Measurements from ENCODE around the gene BAZ1A.

Gene BAZ1A

GRCh38 chr14:34794941-34795340, 80.2 kb downstream of the BAZ1A start:
- H2AFZ ChIP-seq (ENCODE audit: low read depth, low read length): no peak overlapping the region
- H3K4me1 ChIP-seq (ENCODE audit: insufficient read depth, low read length): no peaks in the 10 kb centered on the region
- H3K36me3 ChIP-seq (ENCODE audit: insufficient read depth, low read length): peaks cover 71% of the 10 kb centered on the region
- H3K9me3 ChIP-seq (ENCODE audit: low read length): peaks cover 10% of the 10 kb centered on the region
- no peaks in the 10 kb centered on the region for H3K27me3 ChIP-seq (ENCODE audit: insufficient read depth, low read length)
- no peak overlapping the region for H3K4me3 ChIP-seq (ENCODE audit: low read length)

GRCh38 chr14:34794217-34794616, 80.9 kb downstream of the BAZ1A start:
- H3K4me1 ChIP-seq (ENCODE audit: insufficient read depth, low read length): no peaks in the 10 kb centered on the region
- no peak overlapping the region for H3K4me3 ChIP-seq (ENCODE audit: low read length)
- H3K36me3 ChIP-seq (ENCODE audit: insufficient read depth, low read length): peaks cover 66% of the 10 kb centered on the region
- no peak overlapping the region for H2AFZ ChIP-seq (ENCODE audit: low read depth, low read length)
- peaks cover 7% of the 10 kb centered on the region for H3K9me3 ChIP-seq (ENCODE audit: low read length)
- no peaks in the 10 kb centered on the region for H3K27me3 ChIP-seq (ENCODE audit: insufficient read depth, low read length)

DNA sequence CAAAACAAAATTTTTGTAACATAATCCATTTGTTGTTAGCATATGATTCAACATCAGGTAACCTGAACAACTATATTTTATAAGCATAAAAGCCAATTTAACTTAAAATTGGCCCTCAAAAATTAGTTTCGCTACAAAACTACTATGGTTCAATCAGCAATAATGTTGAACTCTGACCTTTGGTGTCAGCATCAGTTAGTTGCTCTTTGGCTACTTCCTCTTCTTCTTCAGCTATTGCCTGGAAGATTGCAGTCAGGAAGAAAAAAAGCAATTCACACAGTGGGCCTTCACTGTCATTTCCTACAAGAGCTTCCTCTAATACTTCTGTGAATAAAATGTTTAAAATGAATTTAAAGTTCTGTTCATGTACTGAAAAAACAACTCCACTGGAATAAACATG, 82.6 kb downstream of the BAZ1A start:
- peaks cover 61% of the 10 kb centered on the region for H3K36me3 ChIP-seq (ENCODE audit: insufficient read depth, low read length)
- H2AFZ ChIP-seq (ENCODE audit: low read depth, low read length): no peak overlapping the region
- H3K27me3 ChIP-seq (ENCODE audit: insufficient read depth, low read length): no peaks in the 10 kb centered on the region

GRCh38 chr14:34785223-34786006, 89.7 kb downstream of the BAZ1A start:
- Histone ChIP-seq H2AFZ (ENCODE audit: low read depth, low read length) (no peak overlapping the region), H3K4me3 (ENCODE audit: low read length) (no peak overlapping the region), H3K36me3 (ENCODE audit: insufficient read depth, low read length) (peaks cover 57% of the 10 kb centered on the region), H3K27me3 (ENCODE audit: insufficient read depth, low read length) (no peaks in the 10 kb centered on the region), H3K9me3 (ENCODE audit: low read length) (no peaks in the 10 kb centered on the region), H3K4me1 (ENCODE audit: insufficient read depth, low read length) (no peaks in the 10 kb centered on the region)

More for the DNA sequence above, 82.6 kb downstream of the BAZ1A start:
- H3K4me3 ChIP-seq (ENCODE audit: low read length): no peak overlapping the region
- H3K9me3 ChIP-seq (ENCODE audit: low read length): no peaks in the 10 kb centered on the region
- no peaks in the 10 kb centered on the region for H3K4me1 ChIP-seq (ENCODE audit: insufficient read depth, low read length)

DNA sequence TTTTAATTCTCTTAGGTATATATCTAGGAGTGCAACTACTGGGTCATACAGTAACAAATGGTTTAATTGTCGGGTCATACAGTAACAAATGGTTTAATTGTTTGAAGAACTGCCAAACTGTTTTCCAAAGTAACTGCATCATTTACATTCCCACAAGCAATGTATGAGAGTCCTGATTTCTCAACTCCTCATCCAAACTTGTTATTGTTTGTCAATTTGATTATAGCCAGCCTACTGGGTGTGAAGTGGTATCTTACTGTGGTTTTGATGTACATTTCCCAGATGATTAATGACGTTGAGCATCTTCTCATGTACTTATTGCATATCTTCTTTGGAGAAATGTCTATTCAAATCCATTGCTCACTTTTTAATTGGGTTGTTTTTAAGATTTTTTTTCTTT, 93.1 kb downstream of the BAZ1A start:
- Histone ChIP-seq H3K36me3 (ENCODE audit: insufficient read depth, low read length) (peaks cover 71% of the 10 kb centered on the region), H2AFZ (ENCODE audit: low read depth, low read length) (no peak overlapping the region), H3K4me1 (ENCODE audit: insufficient read depth, low read length) (no peaks in the 10 kb centered on the region), H3K27me3 (ENCODE audit: insufficient read depth, low read length) (no peaks in the 10 kb centered on the region), H3K9me3 (ENCODE audit: low read length) (no peaks in the 10 kb centered on the region), H3K4me3 (ENCODE audit: low read length) (no peak overlapping the region)

GRCh38 chr14:34781242-34781641, 93.9 kb downstream of the BAZ1A start:
- Histone ChIP-seq H3K36me3 (ENCODE audit: insufficient read depth, low read length) (peaks cover 78% of the 10 kb centered on the region), H3K9me3 (ENCODE audit: low read length) (no peaks in the 10 kb centered on the region), H3K27me3 (ENCODE audit: insufficient read depth, low read length) (no peaks in the 10 kb centered on the region), H3K4me1 (ENCODE audit: insufficient read depth, low read length) (no peaks in the 10 kb centered on the region), H3K4me3 (ENCODE audit: low read length) (no peak overlapping the region), H2AFZ (ENCODE audit: low read depth, low read length) (no peak overlapping the region)

GRCh38 chr14:34780646-34781045, 94.5 kb downstream of the BAZ1A start:
- Histone ChIP-seq H2AFZ (ENCODE audit: low read depth, low read length) (no peak overlapping the region), H3K9me3 (ENCODE audit: low read length) (no peaks in the 10 kb centered on the region), H3K36me3 (ENCODE audit: insufficient read depth, low read length) (peaks cover 81% of the 10 kb centered on the region), H3K4me3 (ENCODE audit: low read length) (no peak overlapping the region), H3K4me1 (ENCODE audit: insufficient read depth, low read length) (no peaks in the 10 kb centered on the region), H3K27me3 (ENCODE audit: insufficient read depth, low read length) (no peaks in the 10 kb centered on the region)

DNA sequence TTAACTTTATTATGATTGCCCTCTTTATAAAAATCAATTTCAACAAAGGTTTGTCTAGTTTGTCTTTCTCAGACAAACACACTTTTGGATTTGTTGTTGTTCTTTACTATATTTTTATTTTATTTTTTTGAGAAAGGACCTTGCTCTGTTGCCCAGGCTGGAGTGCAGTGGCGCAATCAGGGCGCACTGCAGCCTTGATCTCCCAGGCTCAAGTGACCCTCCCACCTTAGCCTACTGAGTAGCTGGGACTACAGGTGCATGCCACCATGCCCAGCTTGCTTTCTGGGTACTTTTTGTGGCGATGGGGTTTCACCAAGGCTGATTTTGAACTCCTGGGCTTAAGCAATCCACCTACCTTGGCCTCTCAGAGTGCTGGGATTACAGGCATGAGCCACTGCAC, 96.4 kb downstream of the BAZ1A start:
- H3K36me3 ChIP-seq (ENCODE audit: insufficient read depth, low read length): peaks cover 82% of the 10 kb centered on the region
- H2AFZ ChIP-seq (ENCODE audit: low read depth, low read length): no peak overlapping the region

GRCh38 chr14:34776611-34777010, 98.5 kb downstream of the BAZ1A start:
- Histone ChIP-seq H3K9me3 (ENCODE audit: low read length) (no peaks in the 10 kb centered on the region), H2AFZ (ENCODE audit: low read depth, low read length) (no peak overlapping the region), H3K4me3 (ENCODE audit: low read length) (no peak overlapping the region), H3K4me1 (ENCODE audit: insufficient read depth, low read length) (no peaks in the 10 kb centered on the region), H3K36me3 (ENCODE audit: insufficient read depth, low read length) (peaks cover 80% of the 10 kb centered on the region), H3K27me3 (ENCODE audit: insufficient read depth, low read length) (no peaks in the 10 kb centered on the region)

More for the DNA sequence above, 96.4 kb downstream of the BAZ1A start:
- Histone ChIP-seq H3K4me3 (ENCODE audit: low read length) (no peak overlapping the region), H3K9me3 (ENCODE audit: low read length) (no peaks in the 10 kb centered on the region), H3K27me3 (ENCODE audit: insufficient read depth, low read length) (no peaks in the 10 kb centered on the region), H3K4me1 (ENCODE audit: insufficient read depth, low read length) (no peaks in the 10 kb centered on the region)

- H2AFZ ChIP-seq (ENCODE audit: low read depth, low read length): no peak overlapping the region
- no peak overlapping the region for H3K4me3 ChIP-seq (ENCODE audit: low read length)
- no peaks in the 10 kb centered on the region for H3K9me3 ChIP-seq (ENCODE audit: low read length)
- H3K36me3 ChIP-seq (ENCODE audit: insufficient read depth, low read length): peaks cover 78% of the 10 kb centered on the region
- no peaks in the 10 kb centered on the region for H3K4me1 ChIP-seq (ENCODE audit: insufficient read depth, low read length)
- no peaks in the 10 kb centered on the region for H3K27me3 ChIP-seq (ENCODE audit: insufficient read depth, low read length)
Observed at GRCh38 chr14:34775922-34776321, 99.2 kb downstream of the BAZ1A start.

DNA sequence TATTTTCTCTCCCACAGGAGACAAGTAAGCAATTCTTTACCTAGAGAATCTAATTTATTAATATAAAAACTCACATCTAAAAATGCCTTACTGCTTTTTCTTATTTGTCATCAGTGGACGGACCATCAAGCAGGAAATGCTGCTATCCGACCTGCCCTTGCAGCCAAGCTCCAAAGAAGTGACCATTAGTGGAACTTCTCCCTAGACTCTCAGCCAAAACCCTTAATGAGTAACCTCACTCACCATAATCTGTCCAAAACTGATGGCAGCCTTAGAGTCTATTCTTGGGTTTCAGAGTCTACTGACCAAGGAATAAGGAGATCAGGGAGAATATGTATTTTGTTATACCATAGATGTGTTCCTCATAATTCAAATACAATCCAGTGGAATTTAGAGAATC, 99.8 kb downstream of the BAZ1A start:
- H3K27me3 ChIP-seq (ENCODE audit: insufficient read depth, low read length): no peaks in the 10 kb centered on the region
- H2AFZ ChIP-seq (ENCODE audit: low read depth, low read length): no peak overlapping the region
- no peaks in the 10 kb centered on the region for H3K9me3 ChIP-seq (ENCODE audit: low read length)
- peaks cover 77% of the 10 kb centered on the region for H3K36me3 ChIP-seq (ENCODE audit: insufficient read depth, low read length)
- H3K4me1 ChIP-seq (ENCODE audit: insufficient read depth, low read length): no peaks in the 10 kb centered on the region
- no peak overlapping the region for H3K4me3 ChIP-seq (ENCODE audit: low read length)

DNA sequence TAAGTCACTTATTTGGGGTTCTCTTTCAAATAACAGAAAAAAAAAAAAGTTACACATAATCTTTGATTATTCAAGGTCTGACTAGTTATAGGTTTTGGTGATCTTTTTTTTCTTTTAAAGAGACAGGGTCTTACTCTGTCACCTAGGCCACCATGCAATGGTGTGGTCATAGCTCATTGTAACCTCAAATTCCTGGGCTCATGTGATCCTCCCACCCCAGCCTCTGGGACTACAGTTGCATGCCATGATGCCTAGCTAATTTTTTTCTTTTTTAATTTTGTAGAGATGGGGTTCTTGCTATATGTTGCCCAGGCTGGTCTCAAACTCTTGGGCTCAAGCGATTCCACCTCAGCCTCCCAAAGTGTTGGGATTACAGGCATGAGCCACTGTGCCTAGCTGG, 104.3 kb downstream of the BAZ1A start:
- H3K9me3 ChIP-seq (ENCODE audit: low read length): no peaks in the 10 kb centered on the region
- peaks cover 59% of the 10 kb centered on the region for H3K36me3 ChIP-seq (ENCODE audit: insufficient read depth, low read length)
- no peaks in the 10 kb centered on the region for H3K4me1 ChIP-seq (ENCODE audit: insufficient read depth, low read length)
- H2AFZ ChIP-seq (ENCODE audit: low read depth, low read length): no peak overlapping the region
- H3K4me3 ChIP-seq (ENCODE audit: low read length): no peak overlapping the region
- H3K27me3 ChIP-seq (ENCODE audit: insufficient read depth, low read length): no peaks in the 10 kb centered on the region

- no peaks in the 10 kb centered on the region for H3K9me3 ChIP-seq (ENCODE audit: low read length)
- H2AFZ ChIP-seq (ENCODE audit: low read depth, low read length): no peak overlapping the region
- peaks cover 65% of the 10 kb centered on the region for H3K36me3 ChIP-seq (ENCODE audit: insufficient read depth, low read length)
- no peak overlapping the region for H3K4me3 ChIP-seq (ENCODE audit: low read length)
- no peaks in the 10 kb centered on the region for H3K4me1 ChIP-seq (ENCODE audit: insufficient read depth, low read length)
- H3K27me3 ChIP-seq (ENCODE audit: insufficient read depth, low read length): no peaks in the 10 kb centered on the region
Observed at GRCh38 chr14:34766606-34767005, 108.6 kb downstream of the BAZ1A start.

- peaks cover 66% of the 10 kb centered on the region for H3K36me3 ChIP-seq (ENCODE audit: insufficient read depth, low read length)
Observed at GRCh38 chr14:34766060-34766459, 109.1 kb downstream of the BAZ1A start.

More at GRCh38 chr14:34766060-34766459, 109.1 kb downstream of the BAZ1A start:
- Histone ChIP-seq H2AFZ (ENCODE audit: low read depth, low read length) (no peak overlapping the region), H3K9me3 (ENCODE audit: low read length) (no peaks in the 10 kb centered on the region), H3K27me3 (ENCODE audit: insufficient read depth, low read length) (no peaks in the 10 kb centered on the region), H3K4me3 (ENCODE audit: low read length) (no peak overlapping the region), H3K4me1 (ENCODE audit: insufficient read depth, low read length) (no peaks in the 10 kb centered on the region)
